WI38 (cell line): Measurements from ENCODE around the gene TPM1.

ENCODE experiments used
- H3K4me3 ChIP-seq: 2 replicates; pipeline ENCODE4 v1.5.1; 2011; ENCODE audit warnings: low read depth, mild to moderate bottlenecking, control low read depth, low read length
- CTCF ChIP-seq: IDR thresholded peaks from 2 replicates; pipeline ENCODE4 v1.5.1; 2012; ENCODE audit warnings: low read depth, mild to moderate bottlenecking, control low read depth, low read length

TPM1 gene

GRCh38 chr15:63076714-63077046, 34.1 kb downstream of the TPM1 start:
- TF ChIP-seq CTCF: no peak
- H3K4me3 ChIP-seq: no peak overlapping the region

DNA sequence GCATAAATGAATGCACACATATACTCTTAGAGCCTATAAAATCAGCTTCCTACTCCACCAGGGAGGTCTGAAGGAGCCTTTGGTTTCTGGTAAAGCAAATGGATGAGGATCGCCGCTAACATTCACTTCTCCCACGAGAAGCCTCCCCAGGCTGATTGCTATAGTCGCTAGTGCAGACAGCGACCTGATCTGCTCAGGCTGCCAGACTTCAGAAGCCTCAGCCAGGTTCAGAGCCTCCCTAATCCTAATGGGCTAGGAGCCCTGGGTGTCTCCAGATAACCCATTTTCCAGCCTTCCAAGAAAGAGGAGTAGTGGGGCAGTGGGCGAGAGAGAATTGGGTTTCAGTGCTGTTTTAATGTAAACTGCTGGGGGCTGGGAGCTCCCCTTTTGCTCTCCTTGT, 35.4 kb downstream of the TPM1 start:
- H3K4me3 ChIP-seq: no peak overlapping the region
- no peak for TF ChIP-seq CTCF

- H3K4me3 ChIP-seq: no peak overlapping the region
- TF ChIP-seq CTCF: no peak
These were observed 37.5 kb downstream of the TPM1 start for GRCh38 chr15:63079947-63080626.

DNA sequence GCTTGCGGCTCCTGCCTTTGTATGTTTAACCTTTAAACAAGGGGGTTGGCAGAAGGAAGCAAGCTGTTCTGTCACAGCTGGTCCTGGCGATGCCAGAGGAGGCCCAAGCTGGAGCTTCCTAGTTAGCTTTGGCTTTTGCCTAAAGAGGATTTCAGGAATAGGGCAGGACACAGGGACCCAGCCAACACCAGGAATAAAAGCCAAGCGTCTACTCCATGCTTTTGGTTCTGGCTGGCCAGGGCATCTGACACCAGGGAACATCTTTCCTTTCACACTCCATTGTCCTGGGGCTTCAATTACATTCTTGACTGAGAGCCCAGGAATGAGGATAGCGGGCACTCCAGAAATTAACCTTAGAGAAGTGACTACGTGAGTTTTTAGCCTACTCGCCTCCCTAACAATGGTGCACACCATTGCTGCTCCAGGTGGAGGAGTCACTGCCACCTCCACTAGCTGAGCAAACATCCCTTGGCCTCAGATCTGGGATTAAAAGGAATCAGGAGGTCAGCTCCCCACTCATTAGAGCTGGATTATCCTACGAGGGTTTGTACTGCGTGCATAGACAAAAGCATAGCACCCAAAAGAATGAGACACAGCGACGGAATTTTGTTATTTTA, 38.2 kb downstream of the TPM1 start:
- no peak for TF ChIP-seq CTCF
- no peak overlapping the region for H3K4me3 ChIP-seq

DNA sequence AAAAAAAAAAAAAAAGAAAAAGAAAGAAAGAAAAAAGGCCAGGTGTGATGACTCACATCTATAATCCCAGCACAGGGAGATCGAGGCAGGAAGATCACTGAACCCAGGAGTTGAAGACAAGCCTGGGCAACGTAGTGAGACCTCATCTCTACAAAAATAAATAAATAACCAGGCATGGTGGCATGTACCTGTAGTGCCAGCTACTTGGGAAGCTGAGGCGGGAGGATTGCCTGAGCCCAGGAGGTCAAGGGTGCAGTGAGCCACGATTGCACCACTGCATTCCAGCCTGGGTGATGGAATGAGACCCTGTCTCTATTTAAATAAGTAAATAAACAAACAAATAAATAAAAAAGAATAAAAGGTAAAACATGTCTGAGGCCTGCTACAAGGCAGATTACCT, 39.8 kb downstream of the TPM1 start:
- H3K4me3 ChIP-seq: no peak overlapping the region
- no peak for TF ChIP-seq CTCF

GRCh38 chr15:63083044-63083443, 40.5 kb downstream of the TPM1 start:
- H3K4me3 ChIP-seq: no peak overlapping the region
- TF ChIP-seq CTCF: no peak

DNA sequence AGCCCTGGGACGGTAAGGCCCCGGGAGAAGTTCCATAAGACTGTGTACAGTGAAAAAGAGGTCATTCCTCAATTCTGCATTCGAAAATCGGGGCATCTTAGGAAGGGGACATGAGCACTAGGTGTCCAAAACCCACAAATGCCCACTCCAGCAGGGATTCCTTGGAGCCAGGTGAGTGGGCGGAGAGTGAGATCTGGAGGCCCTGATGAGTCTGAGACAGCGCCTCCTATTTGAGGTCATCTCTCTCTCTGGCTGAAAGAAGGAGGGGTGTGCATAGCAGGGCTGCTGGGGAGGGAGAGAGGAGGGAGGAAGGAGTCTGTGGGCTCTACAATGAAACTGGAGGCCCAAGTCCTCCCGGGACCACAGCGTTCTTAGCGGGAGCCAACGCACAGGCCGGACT, 41.0 kb downstream of the TPM1 start:
- no peak for TF ChIP-seq CTCF
- no peak overlapping the region for H3K4me3 ChIP-seq
